ENCODE data around the gene PLD5.

The PLD5 gene

DNA sequence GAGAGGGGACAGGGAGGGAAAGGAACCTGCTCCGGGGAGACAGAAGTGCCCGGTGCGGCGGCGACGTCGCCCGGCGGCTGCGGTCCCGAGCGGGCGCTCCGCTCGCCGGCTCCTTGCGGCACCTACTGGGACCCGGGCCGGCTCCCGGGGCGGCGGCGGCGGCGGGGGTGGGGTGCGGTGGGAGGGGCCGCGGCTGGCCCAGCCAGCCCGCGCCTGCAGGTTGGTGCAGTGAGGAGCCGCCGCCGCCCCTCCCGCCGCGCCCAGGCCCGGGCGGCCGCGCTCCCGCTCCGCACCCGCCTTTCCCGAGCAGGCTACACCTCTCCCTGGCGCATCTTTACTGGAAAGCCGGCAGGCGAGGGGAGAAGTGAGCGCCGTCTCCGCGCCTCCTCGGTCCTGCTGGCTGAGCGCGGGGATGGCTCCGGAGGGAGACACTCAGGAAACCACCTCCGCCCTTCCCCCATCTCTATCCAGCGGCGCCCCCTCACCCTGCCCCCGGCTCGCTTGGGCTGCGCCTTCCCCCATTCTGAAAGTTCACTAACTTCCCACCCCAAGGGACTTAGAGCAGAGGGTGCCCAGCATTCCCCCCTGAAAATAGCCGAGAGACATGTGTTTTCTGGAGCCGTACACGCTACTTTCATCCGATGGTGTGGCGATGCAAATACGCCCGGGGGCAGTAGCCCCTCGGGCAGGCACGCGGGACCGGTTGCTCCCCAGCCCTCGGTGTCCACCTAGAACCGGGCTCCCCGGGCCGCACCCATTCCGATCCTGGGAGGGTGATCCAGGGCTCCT lies at the start of gene PLD5:
TSS of gene PLD5 (minus strand) at position 127 of the 789 bp plus-strand sequence.
- DNase-seq (ENCODE audit: low spot score), result peak; percentile 74

DNA sequence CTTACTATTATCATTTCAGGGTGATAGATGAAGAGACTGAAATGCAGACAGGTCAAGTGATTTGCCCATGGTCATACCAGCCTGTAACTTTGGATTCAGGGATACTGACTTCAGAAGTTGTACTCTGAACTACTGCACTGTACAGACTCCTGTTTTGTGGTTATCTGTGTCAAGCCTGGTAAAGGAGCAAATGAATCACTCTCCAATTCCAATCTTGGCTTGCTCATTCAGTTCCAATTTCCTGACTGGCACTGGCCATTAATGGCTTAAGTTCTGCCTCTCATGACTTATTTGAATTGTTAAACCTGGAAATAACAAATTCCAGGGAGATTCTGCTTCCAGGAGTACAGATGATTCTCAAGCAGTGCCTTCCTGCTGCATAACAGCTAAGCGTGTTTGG lies 45.4 kb upstream of the PLD5 start:
- DNase-seq (ENCODE audit: low spot score), result no peak

DNA sequence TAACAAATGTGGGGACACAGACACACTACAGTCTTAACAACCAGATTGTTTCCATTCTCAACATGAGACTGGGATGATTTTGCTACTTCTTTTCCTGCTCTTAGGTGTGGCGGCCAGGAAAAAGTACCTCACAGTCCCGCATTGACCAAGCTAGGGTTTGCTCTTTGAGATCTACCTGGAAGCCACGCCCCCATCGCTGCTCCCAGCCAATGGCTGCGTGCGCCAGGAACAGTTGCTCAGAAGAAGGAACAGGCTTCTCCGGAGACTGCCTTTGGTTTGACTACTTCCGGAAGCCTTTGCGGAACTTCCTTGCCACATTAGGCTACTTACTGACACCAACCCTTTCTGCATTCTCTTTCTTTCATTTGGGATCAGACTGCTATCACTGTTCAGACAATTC lies 44.2 kb upstream of the PLD5 start:
- DNase-seq (ENCODE audit: low spot score), result no peak

DNA sequence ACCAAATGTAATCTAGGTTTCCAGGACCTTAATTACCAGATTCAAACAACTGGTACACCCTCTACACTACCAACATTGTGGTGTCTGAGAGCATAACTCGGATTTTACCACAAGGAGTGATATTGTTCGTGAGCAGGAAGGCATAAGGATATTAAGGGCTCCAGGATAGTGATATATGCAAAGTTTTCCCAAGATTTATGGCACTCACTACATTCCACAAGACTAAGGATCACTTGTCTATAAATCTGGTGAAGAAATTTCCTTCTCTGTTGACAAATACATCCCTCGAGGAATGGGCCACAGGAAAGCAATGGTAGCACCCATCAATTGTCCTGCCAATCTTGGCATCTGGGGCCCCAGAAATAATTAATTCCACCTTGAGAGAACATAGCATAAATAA lies 43.1 kb upstream of the PLD5 start:
- no peak for DNase-seq (ENCODE audit: low spot score)

DNA sequence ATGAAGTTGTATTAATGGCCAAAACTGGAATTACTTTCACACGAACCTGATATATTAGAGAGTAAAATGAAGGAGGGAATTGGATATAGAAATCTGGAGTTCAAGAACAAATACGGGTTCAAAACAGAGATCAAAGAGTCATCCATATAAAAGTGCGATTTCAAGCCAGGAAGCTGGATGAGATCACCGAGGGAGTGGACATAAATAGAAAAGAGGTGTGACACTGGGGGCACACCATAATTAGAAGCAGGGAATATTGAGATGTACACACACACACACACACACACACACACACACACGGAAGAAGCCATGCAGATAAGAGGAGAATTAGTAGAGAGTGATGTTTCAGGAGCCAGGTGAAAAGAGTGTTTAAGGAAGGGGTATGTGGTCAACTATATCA lies 32.3 kb upstream of the PLD5 start:
- no peak for DNase-seq (ENCODE audit: low spot score)

DNA sequence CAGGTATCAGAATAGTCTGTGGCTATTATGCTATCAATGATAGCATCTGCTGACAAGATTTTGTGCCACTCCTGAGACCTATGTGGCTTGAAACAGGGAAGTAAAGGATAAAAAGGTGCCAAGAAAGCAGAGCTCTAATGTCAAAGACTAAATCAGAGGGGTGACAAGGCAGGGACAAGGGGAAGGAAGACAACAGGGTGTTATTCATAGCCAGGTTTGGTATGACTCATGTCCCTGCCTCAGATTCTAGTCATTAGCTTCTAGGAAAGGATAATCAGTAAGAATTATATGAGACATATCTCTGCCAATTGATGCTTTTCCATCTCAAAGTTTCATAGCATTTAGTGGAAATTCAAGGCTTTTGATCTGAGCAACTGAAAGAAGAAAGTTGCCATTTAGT lies 31.8 kb upstream of the PLD5 start:
- DNase-seq (ENCODE audit: low spot score), result no peak

DNA sequence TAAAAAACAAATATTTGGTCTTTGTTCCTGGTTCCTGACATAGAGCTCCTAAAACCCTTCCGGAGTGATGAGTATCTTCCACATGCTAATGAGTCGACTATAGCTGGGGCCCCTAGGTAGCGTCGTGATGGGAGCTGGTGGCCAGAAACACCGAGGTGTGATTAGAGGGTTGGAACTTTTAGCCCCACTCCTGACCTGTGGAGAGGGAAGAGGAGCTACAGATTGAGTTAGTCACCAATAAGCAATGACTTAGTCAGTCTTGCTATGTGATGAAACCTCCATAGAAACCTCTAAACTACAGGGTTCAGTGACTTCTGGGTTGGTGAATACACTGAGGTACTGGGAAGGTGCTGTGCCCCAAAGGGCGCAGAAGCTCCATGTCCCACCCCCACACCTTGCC lies 30.1 kb upstream of the PLD5 start:
- no peak for DNase-seq (ENCODE audit: low spot score)

DNA sequence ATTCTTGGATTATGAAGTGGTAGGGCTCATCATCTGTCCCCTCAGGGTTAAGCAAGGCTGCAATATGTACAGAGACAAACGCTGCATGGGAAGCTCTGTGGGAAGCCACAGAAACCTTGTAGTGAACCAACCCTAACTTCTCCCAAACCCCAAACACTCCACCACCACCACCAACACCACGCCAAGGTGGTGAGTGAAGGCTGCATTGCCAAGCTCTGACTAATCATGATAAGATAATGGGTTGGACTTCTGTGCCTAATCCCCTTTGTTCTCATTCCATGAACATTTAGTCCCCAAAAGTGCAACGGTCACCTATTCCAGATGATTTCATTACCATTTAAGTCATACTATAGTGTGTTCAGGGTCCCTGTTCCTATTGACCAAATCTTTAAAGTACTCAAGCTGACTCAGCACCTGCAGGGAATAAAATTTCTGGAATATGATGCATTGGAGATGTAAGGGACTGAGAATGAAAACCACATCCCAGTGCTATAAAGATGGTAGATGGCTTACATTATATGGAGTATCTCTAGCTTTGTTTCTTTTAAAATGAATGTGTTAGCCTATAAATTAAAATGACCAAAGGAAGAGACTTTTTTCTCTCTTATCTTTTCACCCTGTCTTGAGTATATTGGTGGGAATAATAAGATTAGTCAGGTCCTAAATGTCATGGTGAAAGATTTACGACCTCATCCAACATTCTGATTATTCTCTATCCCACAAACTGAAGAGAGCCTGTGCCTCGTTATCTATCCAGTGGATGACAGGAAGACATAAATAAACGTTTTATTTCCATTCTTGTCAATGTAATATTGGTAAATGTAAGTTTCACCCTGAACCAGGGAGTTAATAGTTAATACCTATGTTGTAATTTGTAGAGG lies 22.6 kb upstream of the PLD5 start:
- DNase-seq (ENCODE audit: low spot score), result no peak

DNA sequence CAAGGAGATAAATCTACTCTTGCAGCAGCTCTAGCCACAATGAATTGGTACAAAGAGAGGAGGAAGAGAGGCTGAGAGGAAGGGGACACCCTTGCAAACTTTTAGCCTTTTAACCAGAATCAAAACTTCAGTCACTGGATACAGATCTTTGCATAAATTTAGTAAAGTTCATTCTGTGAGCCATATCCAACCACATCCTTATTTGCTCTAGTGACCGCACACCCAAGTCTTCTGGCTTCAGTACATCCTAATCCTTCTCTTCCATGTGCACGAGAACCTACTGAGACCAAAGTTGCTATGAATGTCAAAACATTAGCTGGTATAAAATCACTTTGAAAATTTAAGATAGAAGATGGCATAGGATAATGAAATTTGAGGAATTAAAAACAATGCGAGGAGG lies 21.9 kb upstream of the PLD5 start:
- no peak for DNase-seq (ENCODE audit: low spot score)

DNA sequence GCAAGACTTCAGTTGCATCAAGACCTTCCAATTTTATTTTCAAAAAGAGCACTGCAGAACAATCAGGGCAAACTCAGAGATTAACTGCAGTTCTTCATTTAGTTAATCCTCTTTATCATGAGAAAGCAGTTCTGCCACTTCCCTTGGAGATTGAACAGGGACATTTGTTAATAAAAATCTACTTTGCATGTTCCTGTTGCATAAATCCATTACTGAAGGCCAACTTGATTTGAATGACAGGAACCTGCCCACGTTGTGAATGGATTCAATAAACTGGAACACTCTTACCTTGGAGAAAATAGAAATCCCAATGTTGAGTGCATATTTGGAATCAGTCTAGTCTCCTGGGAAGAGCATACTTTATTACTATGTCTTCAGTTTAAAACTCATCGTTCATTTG lies 19.6 kb upstream of the PLD5 start:
- no peak for DNase-seq (ENCODE audit: low spot score)

DNA sequence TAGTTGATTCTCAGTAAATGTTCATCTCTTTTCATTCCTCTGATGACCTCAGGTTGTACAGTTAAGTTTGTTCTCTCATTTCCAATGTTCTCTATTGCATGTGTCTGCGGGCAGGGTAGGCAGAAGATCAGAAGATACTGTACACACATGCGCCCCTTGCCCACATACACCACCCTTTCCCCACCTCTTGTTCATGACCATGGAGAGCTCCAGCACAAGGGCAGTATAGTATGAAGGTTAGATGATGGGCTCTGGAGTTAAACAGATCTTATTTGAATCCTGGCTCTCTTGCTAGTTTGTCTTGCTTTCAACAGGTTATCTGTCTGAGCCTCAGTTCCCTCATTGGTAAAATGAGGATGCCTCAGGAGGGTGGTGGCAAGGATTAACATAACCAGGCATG lies 17.8 kb upstream of the PLD5 start:
- DNase-seq (ENCODE audit: low spot score), result no peak

DNA sequence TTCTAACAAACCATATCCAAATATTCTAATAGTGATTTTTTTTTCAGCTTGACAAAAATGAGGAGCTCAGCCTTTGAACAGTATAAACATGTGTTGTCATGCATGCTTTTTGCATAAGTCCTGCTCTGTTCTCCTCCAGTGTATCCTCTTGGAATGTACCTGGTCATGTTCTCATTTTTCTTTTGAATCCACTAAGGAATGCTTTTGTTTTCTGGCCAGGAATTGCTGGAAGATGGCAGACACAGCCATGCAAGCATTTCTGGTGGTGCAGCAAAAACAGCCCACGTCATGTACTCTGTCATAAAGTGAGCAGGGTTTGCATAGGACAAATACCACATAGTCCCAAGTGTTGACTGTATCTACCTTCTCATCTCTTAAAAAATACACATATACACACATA lies 11.5 kb upstream of the PLD5 start:
- no peak for DNase-seq (ENCODE audit: low spot score)

DNA sequence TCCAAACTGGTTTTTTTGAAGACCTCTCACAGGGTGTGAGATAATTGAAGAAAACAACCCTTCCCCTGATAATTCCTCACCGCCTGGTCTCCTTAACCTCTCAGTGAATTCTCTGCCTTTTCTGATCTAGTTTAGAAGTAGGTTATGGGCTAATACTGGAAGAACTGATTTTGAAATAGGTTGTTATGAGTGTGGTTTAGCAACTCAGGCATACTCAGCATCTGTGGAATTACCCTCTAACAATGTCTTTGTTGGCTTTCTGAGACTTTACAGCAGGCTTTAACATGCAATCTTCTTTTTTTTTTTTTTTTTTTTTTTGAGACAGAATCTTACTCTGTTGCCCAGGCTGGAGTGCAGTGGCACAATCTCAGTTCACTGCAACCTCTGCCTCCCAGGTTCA lies 10.3 kb upstream of the PLD5 start:
- DNase-seq (ENCODE audit: low spot score), result no peak

DNA sequence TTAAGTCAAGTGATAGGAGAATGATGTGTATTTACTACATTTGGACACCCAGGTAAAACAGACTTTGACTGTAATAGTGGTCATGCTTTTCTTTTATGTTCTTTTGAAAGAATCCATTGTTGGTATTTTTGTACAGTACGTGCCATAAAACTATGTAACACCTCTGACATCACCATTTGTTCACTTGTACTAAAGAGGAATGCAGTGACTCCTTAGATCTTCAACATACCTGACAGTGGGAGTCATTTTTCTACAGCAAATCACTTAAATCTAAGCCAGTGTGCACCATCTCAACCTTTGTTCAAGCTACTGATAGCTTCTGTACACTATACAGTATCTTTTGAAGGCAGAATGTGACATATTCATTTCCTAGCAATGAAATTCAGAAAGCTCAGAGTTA lies 6.3 kb upstream of the PLD5 start:
- no peak for DNase-seq (ENCODE audit: low spot score)

DNA sequence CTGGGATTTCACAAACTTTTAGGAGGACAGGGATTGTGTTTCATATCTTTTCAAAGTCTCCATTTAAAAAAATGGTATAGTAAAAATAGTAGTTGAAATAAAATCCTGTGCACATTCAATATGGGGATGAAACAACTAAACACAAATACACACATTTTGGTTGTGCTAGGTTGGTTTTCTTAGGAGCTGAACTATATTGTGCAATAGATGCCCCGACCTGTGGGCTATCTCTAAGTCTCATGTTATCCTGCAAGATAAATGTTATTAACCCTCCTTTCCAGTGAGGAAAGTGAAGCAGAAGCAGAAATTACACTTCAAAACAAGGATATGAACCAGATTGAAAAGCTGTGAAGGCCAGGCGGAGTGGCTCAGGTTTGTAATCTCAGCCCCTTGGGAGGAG lies 1.3 kb upstream of the PLD5 start:
- no peak for DNase-seq (ENCODE audit: low spot score)

DNA sequence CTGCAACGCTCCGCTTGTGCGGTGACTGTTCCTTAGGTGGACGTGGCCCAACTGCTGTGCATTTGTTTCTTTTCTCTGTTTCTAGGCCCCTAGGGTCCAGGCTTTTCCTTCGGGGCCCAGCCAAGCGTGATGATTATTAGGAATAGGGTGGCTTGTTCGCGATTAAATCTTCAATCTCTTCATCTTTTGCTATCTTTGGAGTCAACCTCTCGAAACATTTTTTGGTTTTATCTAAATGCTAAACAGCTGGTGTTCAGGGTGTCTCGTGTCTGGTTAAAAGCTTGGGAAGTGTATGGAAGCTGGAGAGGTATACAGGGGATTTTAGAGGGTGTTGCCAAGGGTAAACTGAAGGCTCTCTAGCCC lies 844 bp upstream of the PLD5 start:
- no peak for DNase-seq (ENCODE audit: low spot score)

DNA sequence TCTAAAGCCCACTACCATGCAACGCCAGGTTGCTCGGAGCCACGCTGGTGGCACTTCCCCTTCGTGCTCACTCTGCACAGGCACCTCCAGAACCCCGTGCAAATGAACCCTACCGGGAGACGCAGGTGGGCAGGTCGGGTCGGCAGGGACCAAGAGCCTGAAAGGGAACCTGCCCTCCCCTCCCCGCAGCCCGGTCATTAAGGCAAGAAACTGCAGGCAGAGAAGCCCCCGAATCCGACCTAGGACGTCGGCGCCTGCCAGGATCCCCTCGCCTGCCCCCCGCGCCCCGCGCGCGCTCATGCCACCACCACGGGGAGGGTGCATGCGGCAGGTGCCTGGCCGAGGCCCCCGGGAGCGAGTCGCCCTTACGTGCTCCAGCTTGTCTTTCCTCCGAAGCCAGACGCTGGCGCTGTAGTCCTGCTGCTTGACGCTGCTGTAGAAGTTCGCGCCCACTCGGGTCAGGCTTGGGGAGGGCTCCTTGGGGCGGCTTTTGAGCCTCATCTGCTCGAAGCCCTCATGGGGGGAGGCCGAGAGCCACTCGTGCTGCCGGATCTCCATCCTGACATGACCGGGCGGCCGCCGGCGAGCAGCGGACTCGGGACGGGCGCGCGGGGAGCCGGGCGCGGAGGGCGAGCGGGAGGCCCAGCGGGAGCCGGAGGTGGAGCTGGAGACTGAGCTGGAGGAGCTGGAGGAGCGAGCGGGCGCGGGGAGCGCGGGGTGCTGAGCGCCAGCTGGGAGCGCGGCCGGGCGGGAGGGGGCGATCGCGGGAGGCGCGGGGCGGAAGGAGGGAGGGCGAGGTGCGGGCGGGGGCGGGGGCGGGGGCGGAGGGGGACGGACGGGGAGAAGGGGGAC lies 552 bp downstream of the PLD5 start:
- DNase-seq (ENCODE audit: low spot score), result peak; percentile 84

DNA sequence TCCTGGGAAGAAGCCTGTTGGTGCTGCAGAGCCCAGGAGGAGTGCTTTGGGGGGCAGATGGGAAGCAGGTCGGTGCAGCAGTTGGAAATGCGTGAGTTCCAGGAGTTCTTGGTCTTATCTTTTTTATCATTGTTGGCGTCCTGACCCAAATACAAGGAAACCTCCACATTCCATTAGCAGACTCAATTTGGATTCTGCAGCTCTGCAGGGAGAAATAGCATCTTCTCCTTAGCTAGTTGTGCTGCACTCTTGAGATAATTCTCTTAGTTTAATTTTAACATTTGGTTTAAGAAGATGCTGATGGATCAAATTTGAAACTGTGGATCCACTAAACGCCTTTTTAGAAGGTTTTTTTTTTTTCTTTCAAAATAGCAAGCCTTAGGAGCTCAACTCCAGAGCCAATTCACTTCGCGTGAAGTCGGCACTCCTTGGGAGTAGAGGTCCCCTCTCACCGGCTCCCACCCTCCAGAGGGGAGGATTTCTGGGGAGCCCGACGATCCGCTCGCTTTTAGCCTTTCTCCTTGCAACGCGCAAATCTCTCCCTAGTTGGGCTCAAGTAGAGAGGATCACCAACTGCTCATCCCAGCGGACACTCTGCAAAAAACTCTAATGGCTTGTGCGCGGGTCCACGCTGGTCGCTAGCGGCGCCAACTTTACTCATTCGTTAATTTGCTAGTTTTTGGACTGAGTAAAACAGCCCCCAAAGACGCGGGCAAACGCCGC lies 1.3 kb downstream of the PLD5 start:
- peak; percentile 52 for DNase-seq (ENCODE audit: low spot score)

DNA sequence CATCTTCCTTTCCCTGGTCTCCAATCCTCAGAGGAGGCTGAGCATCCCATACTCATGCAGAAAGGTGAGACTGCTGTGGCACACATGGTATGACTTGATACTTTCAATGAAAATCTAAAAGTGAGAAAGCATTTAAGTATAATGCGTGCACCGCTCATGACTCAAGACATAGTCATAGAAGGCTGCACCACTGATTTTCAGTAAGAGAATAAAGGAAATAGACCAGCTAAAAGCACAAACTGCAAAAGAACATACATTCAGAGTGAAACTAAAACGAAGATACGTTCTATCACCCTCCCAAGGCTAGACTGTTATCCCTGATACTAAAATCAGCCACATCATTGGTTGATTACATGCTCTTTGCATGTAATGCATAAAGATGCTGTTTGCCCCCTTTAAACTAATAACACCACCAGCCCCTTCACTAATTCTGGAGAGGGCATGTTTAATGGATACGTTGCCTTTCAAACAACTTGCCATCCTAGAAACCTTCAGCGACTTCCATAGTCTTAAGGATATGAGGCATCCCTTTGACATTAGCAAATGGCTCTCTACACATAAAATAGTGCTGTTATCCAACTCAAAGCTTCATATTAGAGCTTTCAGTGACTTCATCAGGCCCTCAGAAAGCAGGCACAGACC lies 2.1 kb downstream of the PLD5 start:
- DNase-seq (ENCODE audit: low spot score), result no peak

DNA sequence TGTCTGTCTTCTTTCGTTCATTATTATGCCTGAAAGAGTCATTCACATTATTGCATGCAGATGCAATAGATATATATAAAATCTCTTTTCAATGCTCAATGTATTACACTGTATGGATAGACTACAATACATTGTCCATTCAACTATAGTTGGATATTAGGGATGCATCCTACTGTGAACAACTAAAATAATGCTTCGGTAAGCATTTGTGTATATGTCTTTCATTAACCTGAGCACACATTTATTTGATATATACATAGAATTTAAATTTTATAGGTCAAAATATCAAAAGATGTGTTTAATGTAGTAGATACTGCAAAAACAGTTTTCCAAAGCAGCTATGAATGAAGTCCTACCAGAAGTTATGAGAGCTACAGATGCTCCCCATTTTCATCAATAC lies 8.9 kb downstream of the PLD5 start:
- DNase-seq (ENCODE audit: low spot score), result no peak

DNA sequence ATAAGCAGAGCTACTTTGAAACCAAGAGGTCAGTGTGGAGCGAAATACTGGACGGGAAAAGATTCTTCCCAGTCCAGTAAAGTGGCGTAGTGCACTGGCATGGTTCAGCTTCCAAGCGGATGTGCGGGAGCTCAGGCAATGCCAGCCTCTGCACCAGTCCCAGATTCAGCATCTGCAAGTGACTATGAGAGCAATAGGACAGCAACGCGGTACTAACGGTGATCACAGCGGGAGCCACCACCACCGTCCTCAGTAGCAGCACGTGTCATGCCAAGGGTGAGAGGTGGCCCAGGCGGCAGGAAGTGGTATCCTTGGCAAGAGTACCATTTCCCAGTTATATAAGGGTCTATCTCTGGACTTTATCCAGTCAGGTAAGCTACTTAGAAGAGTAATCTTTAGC lies 17.8 kb downstream of the PLD5 start:
- no peak for DNase-seq (ENCODE audit: low spot score)

DNA sequence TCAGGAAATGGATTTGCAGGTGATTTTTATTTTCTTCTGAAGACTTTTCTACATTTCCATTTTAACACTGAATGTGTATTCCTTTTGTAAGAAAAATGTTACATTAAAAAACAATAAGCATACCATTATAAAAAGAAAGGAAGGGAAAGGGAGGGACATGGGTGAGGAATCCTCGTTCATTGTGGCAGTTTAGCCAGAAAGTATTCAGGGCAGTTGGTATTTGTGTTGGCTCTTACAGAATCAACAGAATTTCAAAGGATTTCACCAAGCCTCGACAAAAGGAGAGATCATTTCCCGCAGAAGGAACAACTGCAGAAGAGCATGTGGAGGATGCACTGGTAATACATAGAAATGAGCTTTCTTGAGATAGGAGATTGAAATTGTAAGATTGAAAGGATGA lies 35.0 kb downstream of the PLD5 start:
- DNase-seq (ENCODE audit: low spot score), result no peak
